ENCODE results near the gene SLC7A1.

The SLC7A1 gene

DNA sequence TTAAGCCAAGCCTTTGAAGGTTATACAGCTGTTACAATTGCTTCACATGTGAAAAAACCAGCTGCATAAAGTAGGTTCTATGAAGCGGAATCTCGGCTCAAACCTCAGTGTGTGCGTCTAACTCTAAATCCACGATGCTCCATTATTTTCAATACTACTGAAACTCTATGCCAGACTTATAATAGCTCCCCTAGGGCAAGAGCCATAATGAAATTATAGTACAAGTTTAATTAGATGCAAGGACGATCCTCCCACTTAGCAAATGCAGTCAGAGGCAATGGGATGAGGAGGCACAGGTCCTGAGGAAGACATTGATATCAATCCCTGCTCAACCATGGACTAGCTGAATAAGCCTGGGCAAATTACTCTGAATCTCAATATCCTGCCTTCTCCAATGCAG, 31.1 kb downstream of the SLC7A1 start:
- TF ChIP-seq, protein P1, sequence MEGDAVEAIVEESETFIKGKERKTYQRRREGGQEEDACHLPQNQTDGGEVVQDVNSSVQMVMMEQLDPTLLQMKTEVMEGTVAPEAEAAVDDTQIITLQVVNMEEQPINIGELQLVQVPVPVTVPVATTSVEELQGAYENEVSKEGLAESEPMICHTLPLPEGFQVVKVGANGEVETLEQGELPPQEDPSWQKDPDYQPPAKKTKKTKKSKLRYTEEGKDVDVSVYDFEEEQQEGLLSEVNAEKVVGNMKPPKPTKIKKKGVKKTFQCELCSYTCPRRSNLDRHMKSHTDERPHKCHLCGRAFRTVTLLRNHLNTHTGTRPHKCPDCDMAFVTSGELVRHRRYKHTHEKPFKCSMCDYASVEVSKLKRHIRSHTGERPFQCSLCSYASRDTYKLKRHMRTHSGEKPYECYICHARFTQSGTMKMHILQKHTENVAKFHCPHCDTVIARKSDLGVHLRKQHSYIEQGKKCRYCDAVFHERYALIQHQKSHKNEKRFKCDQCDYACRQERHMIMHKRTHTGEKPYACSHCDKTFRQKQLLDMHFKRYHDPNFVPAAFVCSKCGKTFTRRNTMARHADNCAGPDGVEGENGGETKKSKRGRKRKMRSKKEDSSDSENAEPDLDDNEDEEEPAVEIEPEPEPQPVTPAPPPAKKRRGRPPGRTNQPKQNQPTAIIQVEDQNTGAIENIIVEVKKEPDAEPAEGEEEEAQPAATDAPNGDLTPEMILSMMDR (IDR thresholded peaks at IDR 0.05; ENCODE audit: low read depth, low read length, missing control alignments): no peak
- H3K4me3 ChIP-seq (replicated peaks; ENCODE audit: low read depth, low read length): no peak overlapping the region
- DNase-seq (ENCODE audit: extremely low read depth, low read depth): no peak

DNA sequence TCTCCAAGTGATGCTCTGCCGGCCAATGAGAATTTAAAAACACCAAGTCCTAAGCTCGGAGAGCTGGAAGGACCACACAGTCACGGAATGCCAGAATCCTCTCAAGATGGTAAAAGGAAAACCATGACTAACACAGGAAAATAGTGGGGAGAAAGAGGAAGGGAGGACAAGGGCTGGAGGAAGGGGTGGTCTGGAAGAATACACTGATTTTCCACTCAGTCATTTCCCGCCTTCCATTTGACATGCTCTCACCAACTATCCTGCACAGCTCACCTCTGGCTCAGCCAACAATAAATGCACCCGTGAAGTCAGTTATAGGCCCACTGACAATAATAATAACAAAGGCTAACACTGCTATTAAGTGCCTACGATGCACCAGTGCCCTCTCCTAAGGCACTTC, 31.5 kb downstream of the SLC7A1 start:
- no peak for DNase-seq (ENCODE audit: extremely low read depth, low read depth)
- TF ChIP-seq, protein P1 (IDR thresholded peaks at IDR 0.05; ENCODE audit: low read depth, low read length, missing control alignments): no peak
- no peak overlapping the region for H3K4me3 ChIP-seq (replicated peaks; ENCODE audit: low read depth, low read length)

DNA sequence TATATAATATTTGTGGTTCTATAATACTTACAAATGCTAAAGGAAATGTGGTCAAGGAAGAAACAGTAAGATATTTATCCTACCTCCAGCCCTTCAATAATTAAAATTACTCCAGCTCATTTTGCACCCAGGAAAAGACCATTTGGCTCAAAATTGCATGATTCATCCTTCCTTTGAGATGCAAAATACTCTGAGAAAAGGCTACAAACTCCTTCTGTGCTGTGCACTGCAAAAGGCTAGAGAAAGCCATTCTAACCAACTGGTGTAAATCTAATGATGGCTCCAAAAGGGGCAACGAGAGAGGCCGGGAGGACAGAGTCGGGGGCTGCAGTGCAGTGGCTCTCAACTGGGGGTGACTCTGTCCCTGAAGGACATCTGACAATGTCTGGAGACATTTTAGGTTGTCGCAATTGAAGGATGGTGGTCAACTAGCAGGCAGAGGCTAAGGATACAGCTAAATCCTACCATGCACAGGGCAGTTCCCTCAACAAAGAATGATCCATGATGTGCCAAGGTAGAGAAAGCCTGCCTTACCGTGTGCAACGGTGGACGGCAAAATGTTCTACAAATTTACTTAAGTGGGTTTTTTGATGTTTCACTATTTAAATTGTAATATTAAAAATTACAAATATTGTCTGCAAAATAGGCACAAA, 32.6 kb downstream of the SLC7A1 start:
- TF ChIP-seq, protein P1 (IDR thresholded peaks at IDR 0.05; ENCODE audit: low read depth, low read length, missing control alignments): no peak
- no peak overlapping the region for H3K4me3 ChIP-seq (replicated peaks; ENCODE audit: low read depth, low read length)
- no peak for DNase-seq (ENCODE audit: extremely low read depth, low read depth)

DNA sequence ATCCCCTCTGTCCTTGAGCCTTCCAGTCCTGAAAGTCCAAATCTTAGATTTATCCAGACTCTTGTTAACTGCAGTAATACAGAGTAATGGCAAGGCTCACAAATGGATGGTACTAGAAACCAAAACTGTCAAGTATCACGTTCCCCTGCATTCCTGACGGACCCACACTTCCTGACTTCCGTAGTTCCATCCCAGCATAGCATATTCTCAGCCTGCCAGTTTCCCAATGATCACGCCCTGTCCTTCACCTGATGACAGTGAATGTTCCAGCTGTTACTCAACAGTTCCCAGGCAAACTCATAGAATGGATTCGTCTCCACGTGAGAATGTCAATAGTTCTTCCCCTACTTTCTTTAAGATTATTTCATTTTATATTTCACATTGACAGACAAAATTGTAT, 33.6 kb downstream of the SLC7A1 start:
- TF ChIP-seq, protein P1 (IDR thresholded peaks at IDR 0.05; ENCODE audit: low read depth, low read length, missing control alignments): no peak
- H3K4me3 ChIP-seq (replicated peaks; ENCODE audit: low read depth, low read length): no peak overlapping the region
- DNase-seq (ENCODE audit: extremely low read depth, low read depth): no peak

DNA sequence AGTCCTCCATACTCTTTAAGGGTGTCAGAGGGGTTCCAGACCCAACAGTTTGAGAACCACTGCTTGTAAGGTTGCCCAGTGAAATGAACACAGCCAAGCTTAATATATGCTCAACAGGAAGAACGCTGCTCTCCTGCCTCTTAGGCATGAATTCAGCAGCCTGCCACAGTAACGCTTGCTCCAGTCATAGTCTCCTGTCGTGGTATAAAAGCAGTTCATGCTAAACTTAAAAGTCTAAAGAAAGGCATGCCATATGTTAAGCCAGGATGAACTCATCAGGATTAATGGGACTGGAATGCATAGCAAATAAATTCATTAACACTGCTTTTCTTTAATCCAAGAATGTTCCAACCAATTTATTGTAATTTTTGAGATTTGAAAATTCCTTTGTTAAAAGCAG, 38.7 kb downstream of the SLC7A1 start:
- DNase-seq (ENCODE audit: extremely low read depth, low read depth): no peak
- no peak overlapping the region for H3K4me3 ChIP-seq (replicated peaks; ENCODE audit: low read depth, low read length)
- TF ChIP-seq, protein P1 (IDR thresholded peaks at IDR 0.05; ENCODE audit: low read depth, low read length, missing control alignments): no peak

DNA sequence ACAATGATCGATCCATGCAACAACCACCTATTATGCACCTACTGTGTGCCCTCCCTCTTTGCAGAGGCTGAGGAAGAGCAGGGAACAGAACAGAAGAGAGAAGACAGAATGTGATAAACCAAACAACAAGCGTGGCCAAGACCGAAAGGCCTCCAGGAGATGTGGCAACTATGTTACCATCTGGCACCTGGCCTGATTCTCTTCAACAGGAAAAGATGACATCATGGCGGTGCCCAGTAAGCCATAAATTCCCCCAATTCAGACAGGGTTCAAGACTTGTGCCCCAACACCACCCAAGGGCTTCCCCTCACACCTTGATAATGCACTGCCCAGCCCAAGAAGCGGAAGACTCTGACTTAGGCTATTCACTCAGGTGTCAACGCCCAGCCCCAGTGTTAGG, 44.3 kb downstream of the SLC7A1 start:
- DNase-seq (ENCODE audit: extremely low read depth, low read depth): no peak
- TF ChIP-seq, protein P1 (IDR thresholded peaks at IDR 0.05; ENCODE audit: low read depth, low read length, missing control alignments): no peak
- no peak overlapping the region for H3K4me3 ChIP-seq (replicated peaks; ENCODE audit: low read depth, low read length)

DNA sequence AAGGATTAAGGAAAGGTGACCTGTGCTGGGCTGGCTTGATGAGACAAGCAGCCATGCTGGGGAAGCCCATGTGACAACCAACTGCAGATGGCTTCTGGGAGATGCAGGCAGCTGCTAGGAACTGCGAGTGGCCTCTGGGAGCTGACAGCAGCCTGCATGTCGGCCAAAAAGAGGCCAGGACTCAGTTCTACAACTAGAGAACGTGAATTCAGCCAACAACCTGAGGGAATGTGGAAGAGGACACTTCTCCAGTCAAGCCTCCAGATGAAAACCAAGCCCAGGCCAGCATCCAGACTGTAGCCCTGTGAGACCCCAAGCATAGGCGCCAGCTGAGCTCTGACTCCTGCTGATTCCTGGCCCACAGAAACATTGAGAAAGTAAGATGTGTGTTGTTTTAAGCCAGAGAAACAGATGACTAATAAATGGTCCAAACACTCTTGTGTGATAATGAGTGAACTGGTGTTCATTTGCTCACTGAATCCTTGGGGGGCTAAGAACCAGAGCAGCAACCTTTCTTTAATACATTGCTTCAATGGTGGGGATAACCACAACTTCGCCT, 45.0 kb downstream of the SLC7A1 start:
- H3K4me3 ChIP-seq (replicated peaks; ENCODE audit: low read depth, low read length): no peak overlapping the region
- no peak for DNase-seq (ENCODE audit: extremely low read depth, low read depth)
- TF ChIP-seq, protein P1 (IDR thresholded peaks at IDR 0.05; ENCODE audit: low read depth, low read length, missing control alignments): no peak
